NCI-H146 (cell line): ENCODE data around the gene TGFBR2.
A peak's percentile ranks its signal among the peaks of the same experiment; 100 is the strongest.
"Not testable (repeated sequence)": the region's sequence is repeated elsewhere in the genome, so short reads cannot be mapped to it uniquely, and the experiment has no call there.

ENCODE experiments used
- DNase-seq: peaks from one replicate; lab custom pipeline; 2025; lab: John Stamatoyannopoulos, UW

TGFBR2 gene

GRCh38 chr3:30619318-30619717, 12.9 kb downstream of the TGFBR2 start:
- no peak for DNase-seq

DNA sequence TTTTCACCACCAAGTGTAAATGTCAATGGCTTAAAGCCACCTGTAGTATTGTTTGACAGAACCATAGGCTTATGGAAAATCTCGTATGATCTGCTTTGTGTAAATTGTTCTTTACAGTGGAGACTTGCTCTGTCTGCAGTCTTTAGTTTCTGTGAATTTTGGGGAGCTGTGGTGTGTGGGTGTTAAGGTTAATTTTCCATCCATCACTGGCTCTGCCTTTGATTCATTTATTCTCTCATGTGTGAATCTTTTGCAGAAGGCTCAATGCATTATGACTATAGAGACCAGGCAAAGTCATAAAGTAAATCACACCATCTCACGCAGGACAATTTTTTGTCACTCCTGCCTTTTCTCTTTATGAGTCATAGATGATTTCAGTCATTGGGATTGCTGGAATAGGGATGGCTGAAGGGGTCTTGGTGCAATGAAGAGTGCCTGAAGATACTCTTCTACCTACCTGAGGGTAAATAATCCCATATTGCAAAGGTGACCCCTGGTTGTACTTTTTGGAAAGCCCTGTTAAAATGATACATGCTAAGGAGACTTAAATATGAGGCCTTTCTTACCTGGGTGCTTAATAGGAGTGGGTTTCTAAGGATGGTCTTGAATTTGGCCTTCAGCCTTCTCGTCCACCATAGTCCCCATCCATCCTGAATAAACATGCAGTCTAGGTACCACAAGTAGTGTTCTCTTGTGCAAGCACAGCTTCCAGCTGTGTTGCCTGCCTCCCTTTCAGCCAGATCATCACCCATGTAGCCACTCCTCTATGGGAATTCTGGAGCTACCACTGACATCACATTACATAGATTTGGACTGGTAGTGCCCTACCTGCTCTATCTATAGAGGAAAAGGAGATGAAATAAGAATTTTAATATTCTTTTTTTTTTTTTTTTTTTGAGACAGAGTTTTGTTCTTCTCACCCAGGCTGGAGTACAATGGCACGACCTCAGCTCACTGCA, 14.3 kb downstream of the TGFBR2 start:
- no peak for DNase-seq

DNA sequence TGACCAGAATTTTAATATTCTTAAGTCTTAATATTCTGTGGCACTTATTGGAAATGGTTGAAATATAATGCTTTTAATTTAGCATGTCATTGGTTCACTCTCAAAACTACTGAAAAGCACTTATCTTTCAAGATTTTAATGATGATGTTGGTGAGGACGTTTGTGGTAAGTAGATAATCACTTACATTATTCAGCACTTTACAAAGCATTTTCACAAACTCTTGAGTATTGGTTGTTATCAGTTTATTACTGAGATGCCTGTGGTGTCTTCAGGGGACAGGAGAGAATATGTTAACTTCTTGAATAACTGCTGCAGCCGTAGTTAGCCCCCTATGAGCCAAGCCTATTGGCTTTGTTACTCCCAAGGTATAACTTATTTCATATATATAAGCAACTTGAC, 15.2 kb downstream of the TGFBR2 start:
- no peak for DNase-seq

- no peak for DNase-seq
These were observed 15.7 kb downstream of the TGFBR2 start for GRCh38 chr3:30622047-30622545.

- no peak for DNase-seq
These were observed 16.4 kb downstream of the TGFBR2 start for GRCh38 chr3:30622790-30623189.

- no peak for DNase-seq
These were observed 16.9 kb downstream of the TGFBR2 start for GRCh38 chr3:30623351-30623750.

DNA sequence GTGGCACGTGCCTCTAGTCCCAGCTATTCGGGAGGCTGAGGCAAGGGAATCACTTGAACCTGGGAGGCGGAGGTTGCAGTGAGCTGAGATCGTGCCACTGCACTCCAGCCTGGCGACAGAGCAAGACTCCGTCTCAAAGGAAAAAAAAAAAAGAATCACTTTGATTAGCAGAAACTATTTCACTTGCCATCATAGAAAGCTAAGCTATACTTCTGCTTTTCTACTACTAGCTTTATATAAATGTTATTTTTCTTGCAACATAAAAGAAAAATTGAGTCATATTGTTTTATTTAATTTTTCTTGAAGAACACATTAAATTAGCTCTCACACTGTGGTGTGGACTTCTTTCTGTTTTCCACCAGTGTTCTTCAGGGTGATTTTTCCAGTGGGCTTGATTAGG, 18.1 kb downstream of the TGFBR2 start:
- DNase-seq: not testable (repeated sequence)

DNA sequence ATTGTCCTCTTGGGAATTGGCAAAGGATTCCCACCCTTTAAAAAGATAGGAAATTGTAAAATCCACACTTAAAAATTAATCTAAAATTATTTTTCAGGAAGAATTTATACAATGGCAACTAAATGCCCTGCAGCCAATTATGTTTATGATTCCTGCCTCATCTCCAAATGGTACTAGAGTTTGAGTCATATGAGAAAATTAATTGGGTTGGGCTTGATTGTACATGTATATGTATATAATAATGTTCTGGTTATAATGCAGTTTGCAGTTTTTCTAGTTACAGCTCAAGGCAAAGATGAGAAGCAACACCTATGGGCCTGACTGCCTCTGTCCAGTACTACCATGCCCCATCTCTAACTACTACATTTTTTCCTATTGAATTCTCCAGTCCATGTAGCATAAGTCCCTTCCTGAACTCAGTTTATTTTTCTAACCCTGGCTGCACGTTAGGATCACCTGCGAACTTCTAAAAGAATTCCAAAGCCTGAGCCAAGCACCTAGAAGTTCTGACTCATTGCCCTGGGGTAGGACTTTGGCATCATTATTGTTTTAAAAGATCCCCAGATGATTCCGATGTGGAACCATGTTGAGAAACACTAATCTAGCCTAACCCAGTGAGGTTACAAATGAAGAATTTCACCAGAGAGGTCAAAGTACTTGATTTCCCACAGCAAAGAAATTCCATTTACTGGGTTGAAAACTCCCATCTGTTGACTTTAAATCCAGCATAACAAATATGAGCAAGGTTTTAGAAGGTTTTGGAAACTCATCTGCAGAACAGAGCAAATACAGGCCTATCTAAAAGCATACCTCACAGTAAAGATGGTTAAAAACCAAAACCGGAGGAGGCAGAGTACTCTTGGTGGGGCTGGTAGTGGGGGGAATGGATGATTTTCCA, 19.4 kb downstream of the TGFBR2 start:
- no peak for DNase-seq

GRCh38 chr3:30626443-30627180, 20.2 kb downstream of the TGFBR2 start:
- DNase-seq: no peak

GRCh38 chr3:30628205-30628900, 22.0 kb downstream of the TGFBR2 start:
- peak; percentile 11 for DNase-seq

GRCh38 chr3:30628901-30629590, 22.6 kb downstream of the TGFBR2 start:
- DNase-seq: no peak

DNA sequence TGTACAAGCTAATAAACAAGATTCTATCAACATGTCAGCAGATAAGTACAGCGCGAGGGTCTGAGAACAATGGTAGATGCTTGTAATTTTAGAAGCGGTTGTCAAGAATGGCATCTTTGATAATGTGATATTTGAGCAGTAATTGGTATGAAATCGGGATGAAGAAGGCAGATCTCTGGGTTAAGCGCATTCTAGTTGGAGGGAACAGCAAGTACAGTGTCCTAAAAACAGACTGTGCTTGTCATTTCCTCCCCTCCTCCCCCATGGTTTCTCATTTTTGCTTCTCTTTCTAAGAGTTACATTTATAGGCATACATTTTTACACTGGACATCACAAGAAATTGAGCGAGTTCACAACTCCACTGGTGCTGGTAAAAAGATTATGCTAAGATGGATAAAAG, 23.3 kb downstream of the TGFBR2 start:
- no peak for DNase-seq

GRCh38 chr3:30630238-30631030, 24.0 kb downstream of the TGFBR2 start:
- no peak for DNase-seq

- DNase-seq: no peak
These were observed 25.0 kb downstream of the TGFBR2 start for GRCh38 chr3:30631243-30631904.

DNA sequence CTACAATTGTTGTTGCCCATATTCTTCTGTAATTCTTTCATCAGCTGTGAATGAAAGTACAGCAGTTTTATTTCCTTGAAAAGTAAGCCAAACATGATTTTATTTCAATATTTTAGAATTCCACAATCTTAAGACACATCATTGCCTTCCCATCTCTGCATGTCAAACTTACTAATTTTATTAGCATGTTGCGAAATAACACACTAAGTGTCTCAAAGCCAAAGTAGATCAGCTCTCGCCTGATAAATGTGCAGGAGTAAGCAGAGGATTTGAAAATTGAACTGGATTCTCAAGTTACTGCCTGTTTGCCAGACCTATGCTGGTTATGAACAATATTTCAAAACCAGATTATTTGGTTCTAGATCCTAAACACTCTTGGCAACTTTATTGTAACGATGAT, 25.7 kb downstream of the TGFBR2 start:
- DNase-seq: no peak

GRCh38 chr3:30632521-30632920, 26.1 kb downstream of the TGFBR2 start:
- no peak for DNase-seq

- DNase-seq: no peak
These were observed 27.3 kb downstream of the TGFBR2 start for GRCh38 chr3:30633718-30634117.

DNA sequence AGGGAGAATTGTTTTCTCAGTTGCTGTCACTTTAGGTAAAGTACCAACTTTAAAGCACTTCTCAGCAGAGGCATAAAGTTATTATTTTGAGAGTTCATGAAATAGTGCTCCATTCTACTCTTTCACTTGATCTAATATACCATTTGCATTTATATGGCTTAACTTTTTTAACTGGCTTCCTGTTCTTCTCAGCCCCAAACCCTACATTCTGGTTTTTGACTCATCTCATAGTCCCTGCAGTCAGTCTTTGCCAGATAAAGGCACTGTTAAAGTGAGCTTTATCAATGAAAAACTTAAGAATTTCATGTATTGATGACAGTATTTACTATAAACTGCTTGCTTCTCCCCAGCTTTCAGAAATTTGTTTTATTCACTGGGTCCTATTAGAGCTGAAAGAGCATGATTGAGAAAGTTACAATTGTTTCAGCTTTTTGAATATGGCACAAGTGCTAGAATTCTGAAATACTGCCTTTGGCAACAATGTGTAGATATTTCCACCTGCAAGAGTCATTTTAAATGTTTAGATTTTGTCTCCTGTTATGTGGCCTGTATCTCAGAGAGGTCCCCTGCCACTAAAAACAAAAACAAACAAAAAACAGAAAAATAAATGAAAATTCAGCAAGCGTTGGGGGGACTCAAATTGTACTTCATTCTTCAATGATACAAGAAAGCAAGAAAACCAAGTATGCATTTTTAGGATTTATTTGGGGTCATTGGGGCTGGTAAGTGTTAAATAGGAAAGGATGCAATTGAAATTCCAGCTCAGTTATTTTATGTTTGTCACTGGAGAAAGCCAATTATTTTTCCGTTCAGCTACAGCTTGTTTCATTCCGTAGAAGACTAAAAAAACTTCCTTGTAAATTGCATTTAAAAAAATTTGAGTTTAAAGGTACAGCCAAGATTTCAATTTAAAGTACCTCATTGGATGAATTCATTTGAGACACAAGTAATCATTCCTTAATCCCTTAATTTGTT, 28.6 kb downstream of the TGFBR2 start:
- no peak for DNase-seq
